CD8-positive, alpha-beta memory T cell (primary cell): ENCODE measurements around the gene BCL11B. TPM values are rescaled to one million over a fixed set of nuclear protein-coding genes. Genes with fewer than 3 reads are reported as not detected.
A peak's percentile ranks its signal among the peaks of the same experiment; 100 is the strongest.

Experiments
- CTCF ChIA-PET: fragments of 350-600 bp; sonication (Branson Sonifier 250); formaldehyde crosslinking; loops from one replicate; lab custom pipeline; 2021; ENCODE audit warnings: antibody characterized with exemption; lab: Charles Lee
- POLR2A ChIA-PET: fragments of 350-600 bp; sonication (Branson Sonifier 250); formaldehyde crosslinking; loops from one replicate; lab custom pipeline; 2021; ENCODE audit warnings: antibody characterized with exemption; lab: Charles Lee
- DNase-seq, 5 donors: peaks; one replicate each; pipeline versions ENCODE4 v3.0.0 to v3.0.0-alpha.2; 2020 to 2022; ENCODE audit warnings: mixed read lengths in 1 of 5
- H3K27ac ChIP-seq: one replicate; pipeline ENCODE4 v1.7.0; 2013; ENCODE audit warnings: low read depth, mild to moderate bottlenecking, low read length, moderate library complexity
- H3K27me3 ChIP-seq: 2 replicates; pipeline ENCODE4 v1.7.0; 2013; ENCODE audit warnings: low read length, mild to moderate bottlenecking; ENCODE audit not compliant: insufficient read depth, poor library complexity, severe bottlenecking
- H3K36me3 ChIP-seq: 2 replicates; pipeline ENCODE4 v1.7.0; 2013; ENCODE audit warnings: mild to moderate bottlenecking, low read length, moderate library complexity; ENCODE audit not compliant: insufficient read depth
- H3K4me1 ChIP-seq: 2 replicates; pipeline ENCODE4 v1.7.0; 2013; ENCODE audit warnings: mild to moderate bottlenecking, low read length, moderate library complexity; ENCODE audit not compliant: insufficient read depth
- H3K4me3 ChIP-seq: 2 replicates; pipeline ENCODE4 v1.7.0; 2013; ENCODE audit warnings: mild to moderate bottlenecking, low read length
- H3K9me3 ChIP-seq: 2 replicates; pipeline ENCODE4 v1.7.0; 2013; ENCODE audit warnings: mild to moderate bottlenecking, low read length
- H3K27ac Mint-ChIP-seq, 8 donors: one replicate each; pipeline ENCODE4 v1.8.0; 2020 to 2021; ENCODE audit warnings: mixed read lengths in 8 of 8, mild to moderate bottlenecking in 6 of 8, inconsistent platforms in 3 of 8, moderate library complexity in 3 of 8
- H3K27me3 Mint-ChIP-seq, 2 donors: one replicate each; pipeline ENCODE4 v1.8.0; 2020 to 2021; ENCODE audit warnings: mixed read lengths in 2 of 2, mild to moderate bottlenecking in 1 of 2, moderate library complexity in 1 of 2
- H3K36me3 Mint-ChIP-seq, 3 donors: one replicate each; pipeline ENCODE4 v1.8.0; 2020 to 2021; ENCODE audit warnings: mixed read lengths in 3 of 3, inconsistent platforms in 1 of 3, mild to moderate bottlenecking in 1 of 3
- H3K4me1 Mint-ChIP-seq, 3 donors: one replicate each; pipeline ENCODE4 v1.8.0; 2020 to 2021; ENCODE audit warnings: mixed read lengths in 3 of 3, inconsistent platforms in 1 of 3, mild to moderate bottlenecking in 1 of 3
- H3K4me3 Mint-ChIP-seq, 7 donors: one replicate each; pipeline ENCODE4 v1.8.0; 2020 to 2021; ENCODE audit warnings: mixed read lengths in 7 of 7, mild to moderate bottlenecking in 6 of 7, moderate library complexity in 4 of 7, inconsistent platforms in 2 of 7
- H3K9me3 Mint-ChIP-seq, 5 donors: one replicate each; pipeline ENCODE4 v1.8.0; 2020 to 2022; ENCODE audit warnings: mixed read lengths in 5 of 5, mild to moderate bottlenecking in 3 of 5, moderate library complexity in 2 of 5, inconsistent platforms in 1 of 5
- polyA plus RNA-seq: library from polyadenylated mRNA; unstranded; fragments of 300-500 nt; fragmentation: Illumina TruSeq; gene quantifications from one replicate; pipeline ENCODE4 v1.2.3, GENCODE V29; 2021
- total RNA-seq, 2 experiments: library from RNA; stranded (reverse); gene quantifications; one replicate each; pipeline ENCODE4 v1.2.3, GENCODE V29; 2021

Gene BCL11B
- total and polyA plus RNA-seq, 3 experiments from 2014 or later, result 9.7 to 42.5 (median 42.0) TPM

- Mint-ChIP-seq H3K27me3 (no peaks in the 10 kb centered on the region), H3K9me3 (no peaks in the 10 kb centered on the region), H3K4me3 (no peak overlapping the region), H3K4me1 (peaks cover 0 to 7% (median 6%) of the 10 kb centered on the region in 3 donors), H3K27ac (no peak overlapping the region), H3K36me3 (peaks cover 0 to 6% (median 0%) of the 10 kb centered on the region in 3 donors)
- CTCF ChIA-PET, result no interaction called here
- Histone ChIP-seq H3K4me1 (no peaks in the 10 kb centered on the region), H3K27me3 (no peaks in the 10 kb centered on the region), H3K27ac (no peak overlapping the region), H3K36me3 (no peaks in the 10 kb centered on the region), H3K4me3 (no peak overlapping the region), H3K9me3 (no peaks in the 10 kb centered on the region)
- POLR2A ChIA-PET, result no interaction called here
- DNase-seq, result no peak
These were observed 125.2 kb downstream of the BCL11B start for GRCh38 chr14:99146616-99147365.

GRCh38 chr14:99145307-99145706 is 126.7 kb downstream of the BCL11B start:
- CTCF ChIA-PET, result no interaction called here
- Mint-ChIP-seq H3K27me3 (no peaks in the 10 kb centered on the region), H3K4me1 (peaks cover 0 to 7% (median 6%) of the 10 kb centered on the region in 3 donors), H3K4me3 (no peak overlapping the region), H3K27ac (no peak overlapping the region), H3K9me3 (no peaks in the 10 kb centered on the region), H3K36me3 (peaks cover 0 to 4% (median 0%) of the 10 kb centered on the region in 3 donors)
- POLR2A ChIA-PET, result no interaction called here
- Histone ChIP-seq H3K27ac (no peak overlapping the region), H3K4me1 (no peaks in the 10 kb centered on the region), H3K36me3 (no peaks in the 10 kb centered on the region), H3K4me3 (no peak overlapping the region), H3K9me3 (no peaks in the 10 kb centered on the region), H3K27me3 (no peaks in the 10 kb centered on the region)
- DNase-seq, result no peak

- POLR2A ChIA-PET, result no interaction called here
- H3K4me3 Mint-ChIP-seq, result no peak overlapping the region
- H3K27me3 Mint-ChIP-seq, result no peaks in the 10 kb centered on the region
- Histone ChIP-seq H3K36me3 (no peaks in the 10 kb centered on the region), H3K27me3 (no peaks in the 10 kb centered on the region), H3K4me1 (no peaks in the 10 kb centered on the region), H3K4me3 (no peak overlapping the region), H3K9me3 (no peaks in the 10 kb centered on the region), H3K27ac (no peak overlapping the region)
- no peak overlapping the region for H3K27ac Mint-ChIP-seq
- H3K4me1 Mint-ChIP-seq, result peaks cover 0 to 10% (median 6%) of the 10 kb centered on the region in 3 donors
- no peaks in the 10 kb centered on the region for H3K9me3 Mint-ChIP-seq
- CTCF ChIA-PET, result no interaction called here
- no peak for DNase-seq
- peaks cover 0 to 2% (median 0%) of the 10 kb centered on the region in 3 donors for H3K36me3 Mint-ChIP-seq
These were observed 128.2 kb downstream of the BCL11B start for GRCh38 chr14:99143793-99144192.

GRCh38 chr14:99143126-99143525 is 128.9 kb downstream of the BCL11B start:
- POLR2A ChIA-PET, result no interaction called here
- Mint-ChIP-seq H3K27ac (no peak overlapping the region), H3K36me3 (peaks cover 0 to 2% (median 0%) of the 10 kb centered on the region in 3 donors), H3K9me3 (no peaks in the 10 kb centered on the region), H3K4me1 (peaks cover 3 to 17% (median 9%) of the 10 kb centered on the region in 3 donors), H3K4me3 (no peak overlapping the region), H3K27me3 (no peaks in the 10 kb centered on the region)
- no peak overlapping the region for H3K4me3 ChIP-seq
- CTCF ChIA-PET, result no interaction called here
- H3K27ac ChIP-seq, result no peak overlapping the region
- no peaks in the 10 kb centered on the region for H3K9me3 ChIP-seq
- no peaks in the 10 kb centered on the region for H3K4me1 ChIP-seq
- H3K27me3 ChIP-seq, result no peaks in the 10 kb centered on the region
- no peaks in the 10 kb centered on the region for H3K36me3 ChIP-seq
- DNase-seq, result no peak

- CTCF ChIA-PET, result no interaction called here
- no peak for DNase-seq
- Mint-ChIP-seq H3K4me1 (peaks cover 11 to 30% (median 20%) of the 10 kb centered on the region in 3 donors), H3K27ac (peak overlapping the region in 1 of 8 donors; percentile 85), H3K36me3 (peaks cover 0 to 2% (median 0%) of the 10 kb centered on the region in 3 donors), H3K27me3 (no peaks in the 10 kb centered on the region), H3K4me3 (no peak overlapping the region), H3K9me3 (no peaks in the 10 kb centered on the region)
- no peaks in the 10 kb centered on the region for H3K27me3 ChIP-seq
- no peak overlapping the region for H3K4me3 ChIP-seq
- no peaks in the 10 kb centered on the region for H3K4me1 ChIP-seq
- H3K27ac ChIP-seq, result no peak overlapping the region
- H3K36me3 ChIP-seq, result no peaks in the 10 kb centered on the region
- POLR2A ChIA-PET, result no interaction called here
- no peaks in the 10 kb centered on the region for H3K9me3 ChIP-seq
These were observed 130.8 kb downstream of the BCL11B start for GRCh38 chr14:99141236-99141635.

- H3K9me3 ChIP-seq, result no peaks in the 10 kb centered on the region
- POLR2A ChIA-PET, result no interaction called here
- H3K27ac ChIP-seq, result no peak overlapping the region
- Mint-ChIP-seq H3K27ac (peak overlapping the region in 3 of 8 donors; percentile 54 to 66 (median 55)), H3K4me3 (no peak overlapping the region), H3K9me3 (no peaks in the 10 kb centered on the region), H3K36me3 (peaks cover 0 to 6% (median 4%) of the 10 kb centered on the region in 3 donors), H3K4me1 (peaks cover 11 to 30% (median 18%) of the 10 kb centered on the region in 3 donors), H3K27me3 (no peaks in the 10 kb centered on the region)
- H3K36me3 ChIP-seq, result no peaks in the 10 kb centered on the region
- CTCF ChIA-PET, result interaction anchor here (0.7 kb wide), 1 partner anchor 155 kb away, joined by 3 read pairs; no protein-coding TSS in a partner anchor
- no peaks in the 10 kb centered on the region for H3K27me3 ChIP-seq
- no peak overlapping the region for H3K4me3 ChIP-seq
- no peak for DNase-seq
- no peaks in the 10 kb centered on the region for H3K4me1 ChIP-seq
These were observed 132.8 kb downstream of the BCL11B start for GRCh38 chr14:99138999-99139865.

GRCh38 chr14:99137913-99138571 is 134.0 kb downstream of the BCL11B start:
- Histone ChIP-seq H3K9me3 (no peaks in the 10 kb centered on the region), H3K27me3 (no peaks in the 10 kb centered on the region), H3K4me1 (no peaks in the 10 kb centered on the region), H3K36me3 (no peaks in the 10 kb centered on the region), H3K27ac (no peak overlapping the region), H3K4me3 (no peak overlapping the region)
- peak in 1 of 5 donors; percentile 30 for DNase-seq
- Mint-ChIP-seq H3K27ac (peak overlapping the region in 2 of 8 donors; percentile 8 to 64), H3K4me1 (peaks cover 11 to 25% (median 15%) of the 10 kb centered on the region in 3 donors), H3K36me3 (peaks cover 0 to 6% (median 4%) of the 10 kb centered on the region in 3 donors), H3K27me3 (no peaks in the 10 kb centered on the region), H3K9me3 (no peaks in the 10 kb centered on the region), H3K4me3 (peak overlapping the region in 5 of 7 donors; percentile 12 to 68 (median 47))
- POLR2A ChIA-PET, result no interaction called here
- CTCF ChIA-PET, result no interaction called here
